Keratinocyte (primary cell): Measurements from ENCODE around the gene ERF. TPM values are rescaled to one million over a fixed set of nuclear protein-coding genes. Genes with fewer than 3 reads are reported as not detected.

ENCODE experiments used
- DNase-seq: peaks from one replicate; pipeline ENCODE4 v3.0.0-alpha.2; 2011; ENCODE audit warnings: low read depth, missing footprints, low spot score
- FAIRE-seq: peaks from 2 replicates; lab custom pipeline; 2011; peaks lifted over from hg19 to GRCh38; lab: Jason Lieb, UNC
- H2AFZ ChIP-seq: 2 replicates; pipeline ENCODE4 v1.6.0; 2012; ENCODE audit warnings: low read length, control low read depth, inconsistent platforms; ENCODE audit not compliant: control insufficient read depth
- H3K27ac ChIP-seq: 2 replicates; pipeline ENCODE4 v1.5.1; 2011; ENCODE audit warnings: low read length; ENCODE audit not compliant: control insufficient read depth, insufficient read depth
- H3K27me3 ChIP-seq: 3 replicates; pipeline ENCODE4 v1.6.0; 2011; ENCODE audit warnings: low read length; ENCODE audit not compliant: control insufficient read depth, insufficient read depth; ENCODE audit errors: extremely low read depth
- H3K36me3 ChIP-seq, 2 experiments: 2 replicates in 1 of 2; 3 replicates in 1 of 2; pipeline ENCODE4 v1.5.1; 2011; ENCODE audit warnings: low read length in 2 of 2, mild to moderate bottlenecking in 1 of 2; ENCODE audit not compliant: control insufficient read depth in 2 of 2, insufficient read depth in 2 of 2; ENCODE audit errors: extremely low read depth in 1 of 2
- H3K4me1 ChIP-seq: 3 replicates; pipeline ENCODE4 v1.5.1; 2011; ENCODE audit warnings: low read length; ENCODE audit not compliant: control insufficient read depth, insufficient read depth; ENCODE audit errors: extremely low read depth
- H3K4me2 ChIP-seq: 3 replicates; pipeline ENCODE4 v1.6.0; 2011; ENCODE audit warnings: low read depth, low read length; ENCODE audit not compliant: control insufficient read depth, insufficient read depth; ENCODE audit errors: extremely low read depth
- H3K4me3 ChIP-seq, 3 experiments: fragments of 200-600 bp in 1 of 3; sonication (generic) in 1 of 3; 2 replicates in 2 of 3; 3 replicates in 1 of 3; pipeline ENCODE4 v1.5.1; 2011 to 2016; ENCODE audit warnings: low read length in 3 of 3, mild to moderate bottlenecking in 3 of 3, control low read depth in 2 of 3, inconsistent platforms in 1 of 3, low read depth in 1 of 3, mixed read lengths in 1 of 3, mixed run types in 1 of 3, moderate library complexity in 1 of 3; ENCODE audit not compliant: control insufficient read depth in 2 of 3, insufficient read depth in 2 of 3; ENCODE audit errors: extremely low read depth in 1 of 3
- H3K79me2 ChIP-seq: 2 replicates; pipeline ENCODE4 v1.6.0; 2012; ENCODE audit warnings: low read length; ENCODE audit not compliant: control insufficient read depth, insufficient read depth
- H3K9ac ChIP-seq: 3 replicates; pipeline ENCODE4 v1.6.0; 2011; ENCODE audit warnings: low read length; ENCODE audit not compliant: control insufficient read depth, insufficient read depth; ENCODE audit errors: extremely low read depth
- H3K9me1 ChIP-seq: 3 replicates; pipeline ENCODE4 v1.6.0; 2011; ENCODE audit warnings: low read length; ENCODE audit not compliant: control insufficient read depth, insufficient read depth; ENCODE audit errors: extremely low read depth
- H3K9me3 ChIP-seq: 2 replicates; pipeline ENCODE4 v1.5.1; 2012; ENCODE audit warnings: low read depth, low read length; ENCODE audit not compliant: control insufficient read depth
- H4K20me1 ChIP-seq: 3 replicates; pipeline ENCODE4 v1.6.0; 2011; ENCODE audit warnings: low read length; ENCODE audit not compliant: control insufficient read depth, insufficient read depth; ENCODE audit errors: extremely low read depth
- EZH2 ChIP-seq: IDR thresholded peaks from one replicate; pipeline ENCODE4 v1.6.1; 2012; ENCODE audit warnings: inconsistent platforms, mild to moderate bottlenecking, low read length, moderate library complexity
- dilution Hi-C: fragments of 300-500 bp; cut with MboI; formaldehyde crosslinking; loops from one replicate; pipeline ENCODE4 v1.7.0; 2020; ENCODE audit warnings: low sequenced_read_pairs; ENCODE audit not compliant: extremely low pct_ligation_motif_present
- polyA plus RNA-seq, 5 experiments: library from polyadenylated mRNA; depleted of rRNA in 3 of 5; stranded (reverse) in 3 of 5; stranded (forward) in 1 of 5; unstranded in 1 of 5; fragments of >200 nt; gene quantifications; 1 replicate in 1 of 5; 2 replicates in 3 of 5; 3 replicates in 1 of 5; pipeline versions ENCODE4 v1.2.1 to v1.2.3, GENCODE V29; 2011 to 2012; ENCODE audit warnings: missing spikeins in 2 of 5, low read depth in 1 of 5, low replicate concordance in 1 of 5
- TF ChIP-seq, protein P1 (sequence below), 3 experiments: IDR thresholded peaks in 1 of 3; conservative IDR thresholded peaks in 1 of 3; optimal IDR thresholded peaks in 1 of 3; 2 replicates in 2 of 3; 3 replicates in 1 of 3; pipeline versions ENCODE3 to v1.5.1; 2011; ENCODE audit warnings: low read length in 3 of 3, mild to moderate bottlenecking in 3 of 3, moderate library complexity in 2 of 3, control low read depth in 1 of 3, inconsistent platforms in 1 of 3; ENCODE audit not compliant: insufficient read depth in 2 of 3; ENCODE audit errors: extremely low read depth in 1 of 3

The ERF gene
- polyA plus RNA-seq, 1 donor (not counting 4 experiments of a cell fraction or from before 2014, with no cell fraction given), result 83.5 TPM

DNA sequence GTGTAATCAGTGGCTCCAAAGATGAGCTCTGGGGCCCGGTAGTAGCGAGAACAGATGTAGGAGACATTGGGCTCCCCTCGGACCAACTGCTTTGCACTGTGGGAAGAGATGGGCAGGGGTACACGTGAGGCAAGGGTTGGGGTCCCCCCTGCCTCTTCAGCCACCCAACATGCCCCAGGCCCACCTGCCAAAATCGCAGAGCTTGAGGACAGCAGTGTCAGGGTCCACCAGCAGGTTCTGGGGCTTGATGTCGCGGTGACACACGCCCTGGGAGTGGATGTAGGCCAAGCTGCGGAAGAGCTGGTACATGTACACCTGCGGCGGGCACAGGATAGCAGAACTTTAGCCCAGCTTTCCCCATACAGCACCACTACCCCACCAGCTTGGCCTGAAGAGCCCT is 20.6 kb downstream of the ERF start:
- no peak overlapping the region for H3K4me3 ChIP-seq
- H3K9me3 ChIP-seq, result no peaks in the 10 kb centered on the region
- TF ChIP-seq EZH2, result no peak
- TF ChIP-seq, protein P1, sequence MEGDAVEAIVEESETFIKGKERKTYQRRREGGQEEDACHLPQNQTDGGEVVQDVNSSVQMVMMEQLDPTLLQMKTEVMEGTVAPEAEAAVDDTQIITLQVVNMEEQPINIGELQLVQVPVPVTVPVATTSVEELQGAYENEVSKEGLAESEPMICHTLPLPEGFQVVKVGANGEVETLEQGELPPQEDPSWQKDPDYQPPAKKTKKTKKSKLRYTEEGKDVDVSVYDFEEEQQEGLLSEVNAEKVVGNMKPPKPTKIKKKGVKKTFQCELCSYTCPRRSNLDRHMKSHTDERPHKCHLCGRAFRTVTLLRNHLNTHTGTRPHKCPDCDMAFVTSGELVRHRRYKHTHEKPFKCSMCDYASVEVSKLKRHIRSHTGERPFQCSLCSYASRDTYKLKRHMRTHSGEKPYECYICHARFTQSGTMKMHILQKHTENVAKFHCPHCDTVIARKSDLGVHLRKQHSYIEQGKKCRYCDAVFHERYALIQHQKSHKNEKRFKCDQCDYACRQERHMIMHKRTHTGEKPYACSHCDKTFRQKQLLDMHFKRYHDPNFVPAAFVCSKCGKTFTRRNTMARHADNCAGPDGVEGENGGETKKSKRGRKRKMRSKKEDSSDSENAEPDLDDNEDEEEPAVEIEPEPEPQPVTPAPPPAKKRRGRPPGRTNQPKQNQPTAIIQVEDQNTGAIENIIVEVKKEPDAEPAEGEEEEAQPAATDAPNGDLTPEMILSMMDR (optimal IDR thresholded peaks at IDR 0.05 in 1 of 3, IDR thresholded peaks at IDR 0.05 in 1 of 3, conservative IDR thresholded peaks at IDR 0.05 in 1 of 3; ENCODE audit: extremely low read depth in 1 of 3, insufficient read depth in 2 of 3, low read length in 3 of 3), result no peak
- no peak overlapping the region for H3K27ac ChIP-seq
- H2AFZ ChIP-seq, result no peak overlapping the region
- H3K4me2 ChIP-seq, result no peak overlapping the region
- no peak overlapping the region for H3K9ac ChIP-seq
- DNase-seq (no peak), FAIRE-seq (no peak)
- dilution Hi-C loops, result no loop called here
- peaks cover 5% of the 10 kb centered on the region for H4K20me1 ChIP-seq
- no peaks in the 10 kb centered on the region for H3K9me1 ChIP-seq
- peaks cover 31% of the 10 kb centered on the region for H3K79me2 ChIP-seq
- H3K4me1 ChIP-seq, result no peaks in the 10 kb centered on the region
- H3K36me3 ChIP-seq, result peaks cover 47 to 51% of the 10 kb centered on the region in 2 experiments
- no peaks in the 10 kb centered on the region for H3K27me3 ChIP-seq

DNA sequence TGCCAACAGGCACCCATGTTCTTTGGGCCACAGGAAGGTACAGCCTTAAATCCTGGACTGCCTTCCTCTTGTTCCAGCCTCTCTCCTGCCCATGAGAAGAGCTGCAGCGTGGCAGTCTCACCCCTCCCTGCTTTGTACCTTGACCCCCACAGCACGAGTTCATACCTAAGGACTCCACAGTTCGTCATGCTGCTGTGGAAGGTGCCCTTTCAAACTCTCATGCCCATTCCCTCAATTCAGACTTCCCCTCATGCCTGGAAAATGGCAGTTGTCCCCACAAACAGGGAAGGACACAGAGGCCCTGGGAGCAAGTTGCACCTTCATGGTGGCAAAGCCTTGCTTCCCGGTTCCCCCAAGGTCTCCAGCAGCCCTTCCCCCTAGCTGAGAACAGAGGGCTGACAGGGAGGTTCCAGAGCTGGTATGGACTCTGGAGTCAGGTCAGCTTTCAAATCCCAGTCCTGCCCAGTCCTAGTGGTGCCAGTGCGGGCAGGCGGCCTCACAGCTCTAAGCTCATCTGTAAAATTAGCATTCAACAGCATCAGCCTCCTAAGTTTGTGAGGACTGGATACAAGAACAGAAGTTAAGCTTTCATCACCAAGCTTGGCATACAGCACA is 21.1 kb downstream of the ERF start:
- Histone ChIP-seq H3K9ac (no peak overlapping the region), H3K27me3 (no peaks in the 10 kb centered on the region), H3K36me3 (peaks cover 46 to 49% of the 10 kb centered on the region in 2 experiments), H3K9me3 (no peaks in the 10 kb centered on the region), H3K9me1 (no peaks in the 10 kb centered on the region), H4K20me1 (peaks cover 9% of the 10 kb centered on the region), H3K27ac (no peak overlapping the region), H2AFZ (no peak overlapping the region), H3K4me2 (no peak overlapping the region), H3K79me2 (peaks cover 30% of the 10 kb centered on the region), H3K4me1 (no peaks in the 10 kb centered on the region), H3K4me3 (no peak overlapping the region)
- dilution Hi-C loops, result no loop called here
- no peak for DNase-seq
- TF ChIP-seq, protein P1 (optimal IDR thresholded peaks at IDR 0.05 in 1 of 3, IDR thresholded peaks at IDR 0.05 in 1 of 3, conservative IDR thresholded peaks at IDR 0.05 in 1 of 3; ENCODE audit: extremely low read depth in 1 of 3, insufficient read depth in 2 of 3, low read length in 3 of 3), result no peak
- no peak for TF ChIP-seq EZH2
- no peak for FAIRE-seq
